GM12865 (cell line): ENCODE data around the gene USO1.
A peak's percentile ranks its signal among the peaks of the same experiment; 100 is the strongest.
"Not testable (repeated sequence)": the region's sequence is repeated elsewhere in the genome, so short reads cannot be mapped to it uniquely, and the experiment has no call there.

Source experiments
- DNase-seq: peaks from one replicate; pipeline ENCODE4 v3.0.0; 2010; ENCODE audit warnings: low read depth
- H3K4me3 ChIP-seq: 2 replicates; pipeline ENCODE4 v1.5.1; 2011; ENCODE audit warnings: mild to moderate bottlenecking, low read depth, low read length, control low read depth
- TF ChIP-seq, protein P1 (sequence below): IDR thresholded peaks from 2 replicates; pipeline ENCODE4 v1.5.1; 2011; ENCODE audit warnings: low read length, control low read depth, low read depth, inconsistent platforms; ENCODE audit not compliant: insufficient read depth; ENCODE audit errors: missing control alignments

USO1 gene

GRCh38 chr4:75834772-75835154, 110.4 kb downstream of the USO1 start:
- no peak overlapping the region for H3K4me3 ChIP-seq
- TF ChIP-seq, protein P1, sequence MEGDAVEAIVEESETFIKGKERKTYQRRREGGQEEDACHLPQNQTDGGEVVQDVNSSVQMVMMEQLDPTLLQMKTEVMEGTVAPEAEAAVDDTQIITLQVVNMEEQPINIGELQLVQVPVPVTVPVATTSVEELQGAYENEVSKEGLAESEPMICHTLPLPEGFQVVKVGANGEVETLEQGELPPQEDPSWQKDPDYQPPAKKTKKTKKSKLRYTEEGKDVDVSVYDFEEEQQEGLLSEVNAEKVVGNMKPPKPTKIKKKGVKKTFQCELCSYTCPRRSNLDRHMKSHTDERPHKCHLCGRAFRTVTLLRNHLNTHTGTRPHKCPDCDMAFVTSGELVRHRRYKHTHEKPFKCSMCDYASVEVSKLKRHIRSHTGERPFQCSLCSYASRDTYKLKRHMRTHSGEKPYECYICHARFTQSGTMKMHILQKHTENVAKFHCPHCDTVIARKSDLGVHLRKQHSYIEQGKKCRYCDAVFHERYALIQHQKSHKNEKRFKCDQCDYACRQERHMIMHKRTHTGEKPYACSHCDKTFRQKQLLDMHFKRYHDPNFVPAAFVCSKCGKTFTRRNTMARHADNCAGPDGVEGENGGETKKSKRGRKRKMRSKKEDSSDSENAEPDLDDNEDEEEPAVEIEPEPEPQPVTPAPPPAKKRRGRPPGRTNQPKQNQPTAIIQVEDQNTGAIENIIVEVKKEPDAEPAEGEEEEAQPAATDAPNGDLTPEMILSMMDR = no peak
- DNase-seq = no peak

- DNase-seq = no peak
- H3K4me3 ChIP-seq = no peak overlapping the region
These were observed 117.5 kb downstream of the USO1 start for GRCh38 chr4:75841641-75842520.

DNA sequence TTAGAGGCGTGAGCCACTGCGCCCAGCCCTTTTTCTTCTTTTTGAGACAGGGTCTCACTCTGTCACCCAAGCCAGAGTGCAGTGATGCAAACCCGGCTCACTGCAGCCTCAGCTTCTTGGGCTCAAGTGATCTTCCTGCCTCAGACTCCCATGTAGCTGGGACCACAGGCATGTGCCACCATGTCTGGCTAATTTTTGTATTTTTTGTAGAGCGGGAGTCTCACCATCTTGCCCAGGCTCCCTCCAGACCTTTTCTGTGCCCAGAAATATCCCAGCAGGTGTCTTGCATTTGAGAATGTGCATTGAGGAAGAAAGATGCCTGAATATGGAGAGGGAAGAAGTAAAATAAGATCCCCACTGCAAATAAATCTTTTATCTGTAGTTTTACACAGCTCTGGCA, 119.2 kb downstream of the USO1 start:
- DNase-seq = no peak
- H3K4me3 ChIP-seq = no peak overlapping the region
- TF ChIP-seq, protein P1 = no peak

More at GRCh38 chr4:75841641-75842520, 117.5 kb downstream of the USO1 start:
- TF ChIP-seq, protein P1 = no peak

DNA sequence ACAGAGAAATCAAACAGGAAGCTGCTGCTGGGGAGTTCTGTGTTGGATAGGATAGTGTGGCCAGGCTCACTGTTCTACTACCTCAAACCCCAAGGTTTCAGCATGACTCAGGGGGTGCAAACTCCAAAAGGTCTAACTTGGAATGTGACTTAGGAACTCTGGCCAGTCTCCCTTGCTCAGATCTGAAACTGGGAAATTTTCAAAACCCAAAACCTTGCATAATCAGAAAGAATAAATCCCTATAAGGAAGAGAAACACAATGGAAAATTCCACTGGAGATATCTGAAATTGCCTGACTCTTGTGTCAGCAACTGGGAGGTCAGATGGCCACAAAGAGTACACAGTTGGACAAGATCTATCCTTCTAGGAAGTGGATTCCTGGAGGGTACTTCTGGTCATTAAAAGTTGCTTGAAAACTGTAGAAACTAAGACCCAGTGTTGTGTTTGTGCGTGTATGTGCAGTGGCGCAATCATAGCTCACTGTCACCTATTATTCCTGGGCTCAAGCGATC, 119.8 kb downstream of the USO1 start:
- no peak for DNase-seq
- TF ChIP-seq, protein P1 = no peak
- H3K4me3 ChIP-seq = no peak overlapping the region

- no peak for DNase-seq
- TF ChIP-seq, protein P1 = no peak
- no peak overlapping the region for H3K4me3 ChIP-seq
These were observed 121.6 kb downstream of the USO1 start for GRCh38 chr4:75845992-75846391.

DNA sequence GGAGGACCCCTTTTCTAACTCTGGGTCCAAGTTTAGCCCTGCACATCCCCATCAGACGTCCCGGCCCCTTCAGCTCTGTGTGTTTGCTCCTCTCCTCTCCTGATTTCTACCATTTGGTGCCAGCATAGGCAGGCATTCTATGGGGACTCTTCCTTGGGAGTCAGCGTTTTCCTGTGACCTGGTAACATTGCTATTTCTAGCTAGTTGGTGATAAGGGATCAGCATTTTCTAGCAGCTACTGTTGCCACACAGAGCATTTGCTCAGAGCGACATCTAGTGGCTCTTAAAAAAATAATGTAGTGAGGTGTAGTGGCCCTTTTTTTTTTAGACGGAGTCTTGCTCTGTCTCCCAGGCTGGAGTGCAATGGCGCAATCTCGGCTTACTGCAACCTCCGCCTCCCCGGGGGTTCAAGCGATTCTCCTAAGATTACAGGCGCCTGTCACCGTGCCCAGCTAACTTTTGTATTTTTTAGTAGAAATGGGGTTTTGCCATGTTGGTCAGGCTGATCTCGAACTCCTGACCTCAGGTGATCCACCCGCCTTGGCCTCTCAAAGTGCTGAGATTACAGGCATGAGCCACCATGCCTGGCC, 123.9 kb downstream of the USO1 start:
- TF ChIP-seq, protein P1 = peak; percentile 66
- peak; percentile 80 for DNase-seq
- not testable (repeated sequence) for H3K4me3 ChIP-seq
